22Rv1 (cell line): Measurements from ENCODE around the gene KCNT2.

Experiments
- H3K27ac ChIP-seq: fragments of 450-650 bp; 2 replicates; pipeline ENCODE4 v1.5.1; 2017
- ZFX ChIP-seq: fragments of 450-650 bp; IDR thresholded peaks from 2 replicates; pipeline ENCODE4 v1.6.1; 2017; ENCODE audit warnings: antibody characterized with exemption, borderline replicate concordance
- TF ChIP-seq, protein P1 (sequence below): fragments of 450-650 bp; IDR thresholded peaks from 2 replicates; pipeline ENCODE4 v1.5.1; 2017; ENCODE audit warnings: mild to moderate bottlenecking

The KCNT2 gene

DNA sequence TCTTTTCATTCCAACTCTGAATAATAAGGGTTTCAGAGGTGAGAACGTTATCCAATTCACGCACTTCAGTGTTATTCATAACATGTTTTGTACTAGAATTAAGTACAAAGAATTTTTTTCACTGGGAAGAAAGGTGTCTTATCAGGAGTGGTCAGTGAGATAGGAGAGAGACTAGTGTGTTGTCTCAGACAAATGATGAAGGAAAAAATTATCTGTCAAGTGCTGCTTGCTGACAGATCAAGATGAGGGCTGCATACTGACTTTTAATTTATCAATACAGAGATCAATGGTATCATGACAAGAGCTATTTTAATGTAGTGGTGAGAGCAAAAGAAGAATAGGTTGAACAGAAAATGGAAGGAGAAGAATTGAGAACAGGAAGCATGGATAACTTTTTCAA lies 402.4 kb downstream of the KCNT2 start:
- TF ChIP-seq, protein P1, sequence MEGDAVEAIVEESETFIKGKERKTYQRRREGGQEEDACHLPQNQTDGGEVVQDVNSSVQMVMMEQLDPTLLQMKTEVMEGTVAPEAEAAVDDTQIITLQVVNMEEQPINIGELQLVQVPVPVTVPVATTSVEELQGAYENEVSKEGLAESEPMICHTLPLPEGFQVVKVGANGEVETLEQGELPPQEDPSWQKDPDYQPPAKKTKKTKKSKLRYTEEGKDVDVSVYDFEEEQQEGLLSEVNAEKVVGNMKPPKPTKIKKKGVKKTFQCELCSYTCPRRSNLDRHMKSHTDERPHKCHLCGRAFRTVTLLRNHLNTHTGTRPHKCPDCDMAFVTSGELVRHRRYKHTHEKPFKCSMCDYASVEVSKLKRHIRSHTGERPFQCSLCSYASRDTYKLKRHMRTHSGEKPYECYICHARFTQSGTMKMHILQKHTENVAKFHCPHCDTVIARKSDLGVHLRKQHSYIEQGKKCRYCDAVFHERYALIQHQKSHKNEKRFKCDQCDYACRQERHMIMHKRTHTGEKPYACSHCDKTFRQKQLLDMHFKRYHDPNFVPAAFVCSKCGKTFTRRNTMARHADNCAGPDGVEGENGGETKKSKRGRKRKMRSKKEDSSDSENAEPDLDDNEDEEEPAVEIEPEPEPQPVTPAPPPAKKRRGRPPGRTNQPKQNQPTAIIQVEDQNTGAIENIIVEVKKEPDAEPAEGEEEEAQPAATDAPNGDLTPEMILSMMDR, result no peak
- no peak for TF ChIP-seq ZFX

DNA sequence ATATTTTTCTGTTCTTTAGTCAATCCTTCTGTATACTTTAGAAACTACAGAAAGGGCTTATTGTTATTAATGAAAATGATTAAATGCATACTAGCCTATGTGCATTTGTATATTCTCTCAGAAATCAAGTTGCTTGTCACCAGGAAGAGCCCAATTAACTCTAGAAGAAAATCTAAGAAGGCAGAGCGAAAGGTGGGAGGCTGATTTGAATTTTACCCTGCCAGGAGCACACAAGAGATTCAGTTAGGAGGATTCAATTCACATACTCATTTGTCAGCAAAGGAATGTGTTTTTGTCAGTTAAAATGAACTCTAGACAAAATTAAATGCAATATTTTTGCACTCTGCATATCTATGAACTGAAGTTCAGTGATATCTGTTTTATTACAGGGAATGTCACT lies 411.8 kb downstream of the KCNT2 start:
- TF ChIP-seq, protein P1, result no peak
- no peak for TF ChIP-seq ZFX
- H3K27ac ChIP-seq, result no peak overlapping the region

More for the DNA sequence above, 402.4 kb downstream of the KCNT2 start:
- no peak overlapping the region for H3K27ac ChIP-seq

DNA sequence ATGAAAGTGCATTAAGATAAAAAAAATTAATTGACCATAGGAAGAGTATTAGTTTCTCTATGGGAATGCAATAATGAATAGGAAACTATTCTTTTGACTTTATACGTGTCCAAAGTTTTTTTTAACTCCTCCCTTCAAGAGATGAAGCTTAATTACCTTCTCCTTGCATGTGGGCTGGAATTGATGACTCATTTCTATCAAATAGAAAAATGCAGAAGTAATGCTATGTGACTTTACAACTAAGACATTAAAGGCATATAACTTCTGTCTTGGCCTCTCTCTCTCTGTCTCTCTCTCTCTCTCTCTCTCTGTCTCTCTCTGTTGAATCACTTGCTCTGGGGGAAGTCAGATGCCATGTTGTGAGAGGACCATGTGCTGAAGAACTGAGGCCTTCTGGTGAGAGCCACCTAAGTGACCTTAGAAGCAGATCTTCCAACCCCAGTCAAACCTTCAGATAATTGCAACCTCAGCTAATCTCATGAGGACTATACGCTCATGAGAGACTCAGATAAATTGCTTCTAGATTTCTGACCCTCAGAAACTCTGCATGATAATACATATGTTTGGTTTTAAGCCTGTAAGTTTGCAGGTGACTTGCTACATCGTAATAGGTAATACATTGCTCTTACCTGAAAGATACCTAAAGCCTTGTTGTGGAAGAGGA lies 414.2 kb downstream of the KCNT2 start:
- H3K27ac ChIP-seq, result no peak overlapping the region

DNA sequence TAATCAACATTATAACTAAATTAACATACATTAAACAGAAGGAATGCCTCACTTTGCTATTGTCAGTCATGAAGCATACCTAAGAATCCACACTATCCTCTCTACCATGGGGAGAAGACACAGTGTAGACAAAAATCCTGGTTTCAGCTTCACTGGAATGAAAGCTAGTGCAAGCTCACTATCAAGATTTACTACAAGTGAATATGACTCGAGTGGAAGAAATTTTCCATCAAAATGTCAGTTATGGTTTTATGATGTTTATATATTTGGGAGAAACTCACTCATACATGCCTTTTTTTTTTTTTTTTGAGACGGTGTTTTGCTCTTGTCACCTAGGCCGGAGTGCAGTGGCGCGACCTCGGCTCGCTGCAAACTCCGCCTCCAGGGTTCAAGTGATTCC lies 424.3 kb downstream of the KCNT2 start:
- no peak overlapping the region for H3K27ac ChIP-seq
- TF ChIP-seq ZFX, result no peak
- TF ChIP-seq, protein P1, result no peak

More for the DNA sequence above, 414.2 kb downstream of the KCNT2 start:
- TF ChIP-seq, protein P1, result no peak
- TF ChIP-seq ZFX, result no peak

DNA sequence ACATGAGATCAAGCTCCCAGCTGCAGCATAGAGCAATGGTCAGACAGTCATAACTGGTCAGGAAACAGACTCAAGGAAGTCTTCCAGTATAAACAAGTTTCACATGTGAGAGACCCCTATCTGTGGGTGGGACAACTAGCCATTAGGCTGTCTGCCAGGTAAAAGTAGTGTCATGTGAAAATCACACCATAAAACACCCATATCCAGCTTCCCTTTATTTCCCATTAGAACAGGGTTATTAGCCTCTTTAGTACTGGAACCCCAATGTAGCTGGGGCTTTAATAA lies 426.7 kb downstream of the KCNT2 start:
- TF ChIP-seq ZFX, result no peak
- TF ChIP-seq, protein P1, result no peak
- no peak overlapping the region for H3K27ac ChIP-seq

DNA sequence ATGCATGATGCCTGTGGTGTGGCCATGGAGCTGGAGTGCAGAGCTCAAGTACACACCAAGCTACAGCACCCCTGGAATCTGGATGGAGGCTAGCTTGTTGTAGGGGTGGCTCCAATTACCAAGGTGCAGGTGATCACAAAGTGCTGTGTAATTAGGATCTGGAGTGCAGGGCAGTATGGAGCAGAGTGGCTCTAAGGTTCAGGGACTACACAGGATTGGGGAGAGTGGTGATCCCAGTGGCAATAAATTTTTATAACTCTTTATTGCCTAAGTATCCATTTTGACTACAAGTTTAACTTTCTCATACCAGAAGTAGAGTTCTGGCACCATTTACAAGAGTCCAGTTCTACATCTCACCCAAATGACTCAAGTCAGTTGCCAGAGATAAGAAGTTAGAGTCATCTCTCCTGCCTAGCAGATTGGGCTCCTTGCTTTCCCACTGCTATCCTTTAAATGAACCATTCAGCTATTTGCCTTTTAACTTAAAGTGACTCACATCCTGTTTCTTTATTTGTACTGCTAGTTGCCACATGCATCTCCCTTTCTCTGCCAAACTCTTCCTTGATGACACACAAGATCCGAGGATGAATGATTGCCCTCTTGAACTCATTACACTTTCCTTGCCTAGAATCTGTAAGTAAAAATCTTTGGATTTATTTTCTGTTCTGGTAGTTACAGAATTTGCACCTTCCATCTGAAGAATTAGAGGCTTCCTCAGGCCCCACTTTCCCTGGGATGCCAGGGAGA lies 427.2 kb downstream of the KCNT2 start:
- no peak overlapping the region for H3K27ac ChIP-seq
- TF ChIP-seq ZFX, result no peak
- TF ChIP-seq, protein P1, result no peak

DNA sequence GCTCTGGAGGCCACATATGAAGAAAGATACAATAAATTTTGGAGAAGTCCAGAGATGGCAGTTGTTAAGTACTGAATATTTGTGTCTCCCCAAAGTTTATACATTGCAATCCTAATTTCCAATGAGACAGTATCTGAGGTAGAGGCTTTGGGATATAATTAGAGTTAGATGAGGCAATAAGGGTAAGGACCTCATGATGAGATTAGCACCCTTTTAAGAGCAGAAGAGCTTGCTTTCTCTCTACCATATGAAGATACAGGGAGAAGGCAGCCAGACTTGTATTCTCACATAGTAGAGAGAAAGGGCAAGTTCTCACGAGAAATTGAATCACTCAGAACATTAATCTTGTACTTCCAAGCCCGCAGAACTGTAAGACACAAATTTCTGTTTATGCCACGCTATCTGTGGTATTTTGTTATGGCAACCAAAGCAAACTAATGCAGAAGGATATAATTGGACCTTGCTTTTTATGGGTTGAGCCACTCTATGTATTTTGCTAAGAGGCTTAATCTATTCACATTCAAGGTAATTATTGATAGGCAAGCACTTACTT lies 430.1 kb downstream of the KCNT2 start:
- TF ChIP-seq, protein P1, result no peak
- no peak for TF ChIP-seq ZFX

More for the DNA sequence above, 430.1 kb downstream of the KCNT2 start:
- no peak overlapping the region for H3K27ac ChIP-seq
